ENCODE results near the gene ILK. TPM values are rescaled to one million over a fixed set of nuclear protein-coding genes. Genes with fewer than 3 reads are reported as not detected.

The ILK gene
- total RNA-seq, 1 donor from 2014 or later = 209 TPM

- H3K36me3 Mint-ChIP-seq (ENCODE audit: unreplicated experiment) = no peaks in the 10 kb centered on the region
- DNase-seq (ENCODE audit: extremely low spot score, unreplicated experiment) = no peak
- H3K4me1 Mint-ChIP-seq (ENCODE audit: unreplicated experiment) = peaks cover 12% of the 10 kb centered on the region
- no peaks in the 10 kb centered on the region for H3K9me3 Mint-ChIP-seq (ENCODE audit: unreplicated experiment)
- no peak overlapping the region for H3K4me3 Mint-ChIP-seq (ENCODE audit: unreplicated experiment)
- no peak overlapping the region for H3K27ac Mint-ChIP-seq (ENCODE audit: unreplicated experiment)
- no peak for TF ChIP-seq CTCF (IDR thresholded peaks at IDR 0.05)
- H3K27me3 Mint-ChIP-seq (ENCODE audit: unreplicated experiment) = no peaks in the 10 kb centered on the region
These were observed 50.9 kb downstream of the ILK start for GRCh38 chr11:6654281-6655019.

GRCh38 chr11:6655020-6655789 is 51.6 kb downstream of the ILK start:
- Mint-ChIP-seq H3K9me3 (ENCODE audit: unreplicated experiment) (no peaks in the 10 kb centered on the region), H3K27me3 (ENCODE audit: unreplicated experiment) (no peaks in the 10 kb centered on the region), H3K4me1 (ENCODE audit: unreplicated experiment) (peaks cover 12% of the 10 kb centered on the region), H3K27ac (ENCODE audit: unreplicated experiment) (no peak overlapping the region), H3K36me3 (ENCODE audit: unreplicated experiment) (no peaks in the 10 kb centered on the region), H3K4me3 (ENCODE audit: unreplicated experiment) (no peak overlapping the region)
- DNase-seq (ENCODE audit: extremely low spot score, unreplicated experiment) = no peak
- no peak for TF ChIP-seq CTCF (IDR thresholded peaks at IDR 0.05)

GRCh38 chr11:6655790-6656583 is 52.4 kb downstream of the ILK start, which contains the start of gene DCHS1:
DCHS1 (minus strand) TSS chr11:6655809; CDS start chr11:6641613, 14,196 bp downstream.
- no peaks in the 10 kb centered on the region for H3K36me3 Mint-ChIP-seq (ENCODE audit: unreplicated experiment)
- no peaks in the 10 kb centered on the region for H3K27me3 Mint-ChIP-seq (ENCODE audit: unreplicated experiment)
- no peak for DNase-seq (ENCODE audit: extremely low spot score, unreplicated experiment)
- peak within 1 kb of the TSS; percentile 82 for H3K4me3 Mint-ChIP-seq (ENCODE audit: unreplicated experiment)
- peak within 1 kb of the TSS; percentile 69 for H3K27ac Mint-ChIP-seq (ENCODE audit: unreplicated experiment)
- H3K4me1 Mint-ChIP-seq (ENCODE audit: unreplicated experiment) = peaks cover 12% of the 10 kb centered on the region
- no peaks in the 10 kb centered on the region for H3K9me3 Mint-ChIP-seq (ENCODE audit: unreplicated experiment)
- no peak for TF ChIP-seq CTCF (IDR thresholded peaks at IDR 0.05)

- H3K36me3 Mint-ChIP-seq (ENCODE audit: unreplicated experiment) = no peaks in the 10 kb centered on the region
- peaks cover 12% of the 10 kb centered on the region for H3K4me1 Mint-ChIP-seq (ENCODE audit: unreplicated experiment)
- H3K27ac Mint-ChIP-seq (ENCODE audit: unreplicated experiment) = peak overlapping the region; percentile 69
- no peaks in the 10 kb centered on the region for H3K27me3 Mint-ChIP-seq (ENCODE audit: unreplicated experiment)
- no peaks in the 10 kb centered on the region for H3K9me3 Mint-ChIP-seq (ENCODE audit: unreplicated experiment)
- no peak for DNase-seq (ENCODE audit: extremely low spot score, unreplicated experiment)
- peak overlapping the region; percentile 82 for H3K4me3 Mint-ChIP-seq (ENCODE audit: unreplicated experiment)
- TF ChIP-seq CTCF (IDR thresholded peaks at IDR 0.05) = no peak
These were observed 53.0 kb downstream of the ILK start for GRCh38 chr11:6656584-6656915.
